Measurements from ENCODE around the gene MTARC1. TPM values are rescaled to one million over a fixed set of nuclear protein-coding genes. Genes with fewer than 3 reads are reported as not detected.

Gene MTARC1
- total and polyA plus RNA-seq, 2 of the 4 experiments (the other 2 are of a cell fraction), result 0.18 to 0.55 TPM

Other genes with a start within 250 kb of the MTARC1 start
- gene C1orf115, start 96.5 kb upstream of the MTARC1 start, total RNA-seq (2012; rRNA removed), result under 0.01 and 0.18 TPM in 2 replicates
- 0.06 and 0.07 TPM in 2 replicates for gene C1orf115, start 96.5 kb upstream of the MTARC1 start, polyA plus RNA-seq (2012; rRNA removed)
- 0.36 and 0.56 TPM in 2 replicates for gene MTARC2, start 38.6 kb upstream of the MTARC1 start, total RNA-seq (2012; rRNA removed)
- 2.6 TPM in 2 replicates for gene MTARC2, start 38.6 kb upstream of the MTARC1 start, polyA plus RNA-seq (2012; rRNA removed)
- gene HLX, start 92.5 kb downstream of the MTARC1 start, total RNA-seq (2012; rRNA removed), result 3.9 and 4.3 TPM in 2 replicates
- gene HLX, start 92.5 kb downstream of the MTARC1 start, polyA plus RNA-seq (2012; rRNA removed), result 5.9 and 6.1 TPM in 2 replicates

Data from IMR-90 (cell line).